ENCODE data around the gene KDELR1.

Gene KDELR1

DNA sequence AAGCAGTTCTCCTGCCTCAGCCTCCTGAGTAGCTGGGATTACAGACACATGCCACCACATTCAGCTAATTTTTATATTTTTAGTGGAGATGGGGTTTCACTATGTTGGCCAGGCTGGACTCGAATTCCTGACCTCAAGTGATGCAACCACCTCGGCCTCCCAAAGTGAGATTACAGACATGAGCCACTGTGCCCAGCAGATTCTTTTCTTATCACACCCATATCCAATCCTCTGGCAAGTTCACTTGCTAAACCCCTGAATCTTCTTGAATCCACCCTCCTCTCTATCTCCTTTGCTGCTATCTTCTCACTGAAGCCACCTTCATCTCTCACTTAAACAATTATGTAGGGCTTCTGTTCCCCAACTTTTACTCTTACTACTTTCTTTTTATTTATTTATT is 45.2 kb downstream of the KDELR1 start:
- TF ChIP-seq EZH2phosphoT487 (IDR thresholded peaks at IDR 0.05; ENCODE audit: borderline replicate concordance, low read length) = no peak
- TF ChIP-seq, protein P1, sequence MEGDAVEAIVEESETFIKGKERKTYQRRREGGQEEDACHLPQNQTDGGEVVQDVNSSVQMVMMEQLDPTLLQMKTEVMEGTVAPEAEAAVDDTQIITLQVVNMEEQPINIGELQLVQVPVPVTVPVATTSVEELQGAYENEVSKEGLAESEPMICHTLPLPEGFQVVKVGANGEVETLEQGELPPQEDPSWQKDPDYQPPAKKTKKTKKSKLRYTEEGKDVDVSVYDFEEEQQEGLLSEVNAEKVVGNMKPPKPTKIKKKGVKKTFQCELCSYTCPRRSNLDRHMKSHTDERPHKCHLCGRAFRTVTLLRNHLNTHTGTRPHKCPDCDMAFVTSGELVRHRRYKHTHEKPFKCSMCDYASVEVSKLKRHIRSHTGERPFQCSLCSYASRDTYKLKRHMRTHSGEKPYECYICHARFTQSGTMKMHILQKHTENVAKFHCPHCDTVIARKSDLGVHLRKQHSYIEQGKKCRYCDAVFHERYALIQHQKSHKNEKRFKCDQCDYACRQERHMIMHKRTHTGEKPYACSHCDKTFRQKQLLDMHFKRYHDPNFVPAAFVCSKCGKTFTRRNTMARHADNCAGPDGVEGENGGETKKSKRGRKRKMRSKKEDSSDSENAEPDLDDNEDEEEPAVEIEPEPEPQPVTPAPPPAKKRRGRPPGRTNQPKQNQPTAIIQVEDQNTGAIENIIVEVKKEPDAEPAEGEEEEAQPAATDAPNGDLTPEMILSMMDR (IDR thresholded peaks at IDR 0.05; ENCODE audit: low read depth, low read length, poor library complexity, severe bottlenecking) = no peak
- Histone ChIP-seq H3K36me3 (ENCODE audit: control insufficient read depth, low read length) (peaks cover 4% of the 10 kb centered on the region; the same call in 1 of the 2 replicates), H3K4me3 (ENCODE audit: low read length) (no peak overlapping the region), H3K4me2 (ENCODE audit: low read length) (no peak overlapping the region), H4K20me1 (ENCODE audit: control insufficient read depth, insufficient read depth, low read depth, low read length) (0 out of 2 replicates have a peak, but pooled peaks cover 4% of the 10 kb centered on the region), H3K27ac (ENCODE audit: low read depth, low read length) (no peak overlapping the region), H3K79me2 (ENCODE audit: control insufficient read depth, low read length) (no peaks in the 10 kb centered on the region), H3K4me1 (ENCODE audit: control insufficient read depth, low read length) (no peaks in the 10 kb centered on the region; the same call in 1 of the 2 replicates), H3F3A (ENCODE audit: control insufficient read depth, insufficient read depth) (no peaks in the 10 kb centered on the region; the same call in 1 of the 2 replicates), H3K9me2 (replicated peaks; ENCODE audit: control insufficient read depth, low read length) (no peaks in the 10 kb centered on the region), H3K9me3 (ENCODE audit: control insufficient read depth, insufficient read depth, low read length) (no peaks in the 10 kb centered on the region), H3K27me3 (ENCODE audit: control insufficient read depth, low read length) (no peaks in the 10 kb centered on the region)

DNA sequence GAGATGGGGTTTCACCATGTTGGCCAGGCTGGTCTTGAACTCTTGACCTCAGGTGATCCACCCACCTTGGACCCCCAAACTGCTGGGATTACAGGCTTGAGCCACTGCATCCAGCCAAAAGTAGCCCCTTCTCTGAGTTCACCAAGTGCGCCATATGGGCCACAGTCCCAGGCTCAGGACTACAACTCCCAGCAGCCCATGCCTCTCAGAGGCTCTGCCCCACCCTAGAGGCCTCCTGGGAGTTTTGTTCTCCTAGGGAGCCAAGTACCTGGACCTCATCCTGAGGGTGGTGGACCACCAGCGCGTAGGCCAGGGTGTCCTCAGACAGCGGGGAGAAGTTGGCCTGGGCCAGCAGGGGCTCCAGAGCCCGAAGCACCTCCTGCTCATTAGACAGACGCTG is 46.5 kb downstream of the KDELR1 start:
- 0 out of 2 replicates have a peak, but pooled peaks cover 4% of the 10 kb centered on the region for H4K20me1 ChIP-seq (ENCODE audit: control insufficient read depth, insufficient read depth, low read depth, low read length)
- H3K4me1 ChIP-seq (ENCODE audit: control insufficient read depth, low read length) = no peaks in the 10 kb centered on the region; the same call in 1 of the 2 replicates
- no peaks in the 10 kb centered on the region for H3K27me3 ChIP-seq (ENCODE audit: control insufficient read depth, low read length)
- no peaks in the 10 kb centered on the region for H3K9me3 ChIP-seq (ENCODE audit: control insufficient read depth, insufficient read depth, low read length)
- H3K27ac ChIP-seq (ENCODE audit: low read depth, low read length) = no peak overlapping the region
- no peak overlapping the region for H3K4me2 ChIP-seq (ENCODE audit: low read length)
- TF ChIP-seq, protein P1 (IDR thresholded peaks at IDR 0.05; ENCODE audit: low read depth, low read length, poor library complexity, severe bottlenecking) = no peak
- no peak for TF ChIP-seq EZH2phosphoT487 (IDR thresholded peaks at IDR 0.05; ENCODE audit: borderline replicate concordance, low read length)
- H3K9me2 ChIP-seq (replicated peaks; ENCODE audit: control insufficient read depth, low read length) = no peaks in the 10 kb centered on the region
- peaks cover 4% of the 10 kb centered on the region; the same call in 1 of the 2 replicates for H3K36me3 ChIP-seq (ENCODE audit: control insufficient read depth, low read length)
- no peak overlapping the region for H3K4me3 ChIP-seq (ENCODE audit: low read length)
- H3F3A ChIP-seq (ENCODE audit: control insufficient read depth, insufficient read depth) = no peaks in the 10 kb centered on the region; the same call in 1 of the 2 replicates
- no peaks in the 10 kb centered on the region for H3K79me2 ChIP-seq (ENCODE audit: control insufficient read depth, low read length)

DNA sequence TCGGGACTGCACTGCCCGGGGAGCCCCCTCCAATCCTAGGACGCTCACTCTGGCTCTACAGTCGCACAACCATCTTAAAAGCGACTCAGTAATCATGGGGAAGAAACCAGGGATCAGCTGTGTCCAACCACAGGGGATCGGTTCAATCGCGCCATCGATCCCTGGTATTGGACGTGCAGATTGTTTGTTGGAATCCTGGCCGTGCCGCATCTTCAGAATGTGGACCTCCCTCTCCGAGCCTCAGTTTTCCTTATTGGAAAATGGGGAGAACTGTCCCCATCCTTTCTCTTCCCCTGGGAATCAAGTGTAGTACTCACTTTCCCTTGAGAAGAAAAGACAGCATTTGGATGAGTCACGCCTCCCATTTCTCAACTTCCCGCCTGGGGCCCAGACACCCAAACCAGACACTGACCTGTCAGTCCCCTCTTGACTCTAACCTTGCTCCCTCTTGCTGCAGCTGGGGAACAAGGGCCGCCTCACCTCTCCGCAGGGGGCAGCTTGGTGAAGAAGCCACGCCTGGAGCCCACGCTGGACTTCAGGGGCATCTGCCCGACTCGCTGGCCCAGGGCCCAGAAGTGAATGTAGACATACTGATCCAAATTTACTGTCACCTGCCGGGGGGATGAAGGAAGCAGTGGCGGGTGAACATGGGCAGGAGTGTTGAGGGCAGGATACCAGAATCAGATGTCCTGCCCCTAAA is 48.4 kb downstream of the KDELR1 start:
- TF ChIP-seq, protein P1 (IDR thresholded peaks at IDR 0.05; ENCODE audit: low read depth, low read length, poor library complexity, severe bottlenecking) = no peak

More for the DNA sequence above, 48.4 kb downstream of the KDELR1 start:
- Histone ChIP-seq H3K4me3 (ENCODE audit: low read length) (no peak overlapping the region), H3K9me3 (ENCODE audit: control insufficient read depth, insufficient read depth, low read length) (no peaks in the 10 kb centered on the region), H3K4me1 (ENCODE audit: control insufficient read depth, low read length) (no peaks in the 10 kb centered on the region; the same call in 1 of the 2 replicates), H3K27ac (ENCODE audit: low read depth, low read length) (no peak overlapping the region), H3K27me3 (ENCODE audit: control insufficient read depth, low read length) (no peaks in the 10 kb centered on the region), H3K9me2 (replicated peaks; ENCODE audit: control insufficient read depth, low read length) (no peaks in the 10 kb centered on the region), H3K79me2 (ENCODE audit: control insufficient read depth, low read length) (no peaks in the 10 kb centered on the region), H3K36me3 (ENCODE audit: control insufficient read depth, low read length) (peaks cover 4% of the 10 kb centered on the region; the same call in 1 of the 2 replicates), H3K4me2 (ENCODE audit: low read length) (no peak overlapping the region), H3F3A (ENCODE audit: control insufficient read depth, insufficient read depth) (no peaks in the 10 kb centered on the region; the same call in 1 of the 2 replicates), H4K20me1 (ENCODE audit: control insufficient read depth, insufficient read depth, low read depth, low read length) (0 out of 2 replicates have a peak, but pooled peaks cover under 1% of the 10 kb centered on the region)

Data from DOHH2 (cell line).